K562 (cell line): Measurements from ENCODE around the gene C2orf69. TPM values are rescaled to one million over a fixed set of nuclear protein-coding genes. Genes with fewer than 3 reads are reported as not detected.

ENCODE experiments used
- CBFA2T3 ChIP-seq: fragments of 450-650 bp; IDR thresholded peaks from 2 replicates; pipeline ENCODE4 v1.6.1; 2017
- CEBPB ChIP-seq: fragments of 450-650 bp; IDR thresholded peaks from 2 replicates; pipeline ENCODE4 v1.6.1; 2016; ENCODE audit warnings: missing genetic modification characterization, missing compliant biosample characterization
- CGGBP1 ChIP-seq: fragments of 250-450 bp; sonication (Bioruptor Pico); IDR thresholded peaks from 2 replicates; pipeline ENCODE4 v1.9.0; 2021; ENCODE audit warnings: mild to moderate bottlenecking
- FOXJ3 ChIP-seq: sonication (generic); formaldehyde crosslinking; IDR thresholded peaks from 2 replicates; pipeline ENCODE4 v1.4.0; 2020; ENCODE audit warnings: mild to moderate bottlenecking, missing genetic modification reagents
- FOXO4 ChIP-seq: fragments of 450-650 bp; formaldehyde crosslinking; IDR thresholded peaks from 2 replicates; pipeline ENCODE4 v1.4.0; 2020; ENCODE audit warnings: mild to moderate bottlenecking, moderate library complexity
- KLF16 ChIP-seq: IDR thresholded peaks from 2 replicates; pipeline ENCODE4 v1.6.1; 2016; ENCODE audit warnings: antibody characterized with exemption
- NEUROD1 ChIP-seq: fragments of 150-350 bp; IDR thresholded peaks from 2 replicates; pipeline ENCODE4 v1.6.1; 2014; ENCODE audit warnings: borderline replicate concordance, low read length, low read depth; ENCODE audit not compliant: partially characterized antibody
- NFATC3 ChIP-seq: fragments of 450-650 bp; IDR thresholded peaks from 2 replicates; pipeline ENCODE4 v1.6.1; 2017; ENCODE audit warnings: mild to moderate bottlenecking
- NFE2 ChIP-seq: IDR thresholded peaks from 2 replicates; pipeline ENCODE4 v1.6.1; 2014; ENCODE audit warnings: antibody characterized with exemption, low read depth
- OTX1 ChIP-seq: fragments of 450-650 bp; formaldehyde crosslinking; IDR thresholded peaks from 2 replicates; pipeline ENCODE4 v1.4.0; 2022; ENCODE audit warnings: mild to moderate bottlenecking
- PHF21A ChIP-seq: fragments of 450-650 bp; IDR thresholded peaks from 2 replicates; pipeline ENCODE4 v1.6.1; 2017; ENCODE audit warnings: low read depth, borderline replicate concordance
- POLR3A ChIP-seq: IDR thresholded peaks from 2 replicates; pipeline ENCODE4 v1.6.1; 2011; ENCODE audit warnings: borderline replicate concordance, mild to moderate bottlenecking, moderate library complexity; ENCODE audit not compliant: insufficient read length, insufficient read depth; ENCODE audit errors: extremely low read depth
- PREB ChIP-seq: sonication (generic); formaldehyde crosslinking; IDR thresholded peaks from 2 replicates; pipeline ENCODE4 v1.8.1; 2023; ENCODE audit warnings: mild to moderate bottlenecking, missing genetic modification reagents
- RFX1 ChIP-seq: fragments of 450-650 bp; IDR thresholded peaks from 2 replicates; pipeline ENCODE4 v1.6.1; 2016; ENCODE audit warnings: mild to moderate bottlenecking, moderate library complexity
- RNF219 ChIP-seq: fragments of 250-450 bp; sonication (Bioruptor Pico); IDR thresholded peaks from 2 replicates; pipeline ENCODE4 v1.5.0; 2022; ENCODE audit warnings: mild to moderate bottlenecking
- TARDBP ChIP-seq: fragments of 450-650 bp; IDR thresholded peaks from 2 replicates; pipeline ENCODE4 v1.6.1; 2016
- THRAP3 ChIP-seq: fragments of 450-650 bp; IDR thresholded peaks from 2 replicates; pipeline ENCODE4 v1.6.1; 2016; ENCODE audit warnings: mild to moderate bottlenecking, inconsistent platforms, borderline replicate concordance
- ZNF146 ChIP-seq: IDR thresholded peaks from one replicate; pipeline ENCODE4 v1.6.1; 2018; ENCODE audit warnings: missing compliant biosample characterization; ENCODE audit not compliant: unreplicated experiment
- ZNF263 ChIP-seq: sonication (generic); formaldehyde crosslinking; IDR thresholded peaks from 2 replicates; pipeline ENCODE4 v1.8.0; 2022; ENCODE audit warnings: mild to moderate bottlenecking, missing genetic modification reagents, borderline replicate concordance
- ZNF408 ChIP-seq: fragments of 250-450 bp; sonication (Bioruptor Pico); IDR thresholded peaks from 2 replicates; pipeline ENCODE4 v1.4.0; 2020; ENCODE audit warnings: low read depth, mild to moderate bottlenecking, moderate library complexity
- ZNF592 ChIP-seq: fragments of 450-650 bp; IDR thresholded peaks from 2 replicates; pipeline ENCODE4 v1.6.1; 2017; ENCODE audit warnings: antibody characterized with exemption, mild to moderate bottlenecking
- polyA plus RNA-seq, 8 experiments: library from polyadenylated mRNA; depleted of rRNA in 4 of 8; stranded (reverse) in 5 of 8; unstranded in 3 of 8; fragments of >200 nt; fragmentation: Nextera tagmentation in 2 of 8; fragmentation: Illumina TruSeq in 1 of 8; extraction: Ambion mirVana in 2 of 8; extraction: Trizol in 1 of 8; gene quantifications; 2 replicates each; pipeline versions ENCODE4 v1.2.1 to v1.2.3, GENCODE V29; 2011 to 2014; ENCODE audit warnings: inconsistent platforms in 1 of 8, missing spikeins in 1 of 8
- total RNA-seq, 7 experiments: library from RNA; depleted of rRNA in 6 of 7; stranded (reverse); fragments of >200 nt in 6 of 7; fragmentation: Illumina TruSeq in 2 of 7; extraction: Trizol in 2 of 7; gene quantifications; 2 replicates each; pipeline versions ENCODE4 v1.2.1 to v1.2.3, GENCODE V29; 2011 to 2021; ENCODE audit warnings: low replicate concordance in 1 of 7

C2orf69 gene
- total and polyA plus RNA-seq, 9 of the 15 experiments (the other 6 are each of a cell fraction or from before 2014, with no cell fraction given), result 3.4 to 9.8 (median 5.7) TPM

GRCh38 chr2:199955339-199956061, 44.4 kb downstream of the C2orf69 start, which contains the start of the genes MAIP1 and TYW5 (continued):
- TF ChIP-seq ZNF592, result no peak
- no peak for TF ChIP-seq PREB (CRISPR knock-in tag)
- no peak for TF ChIP-seq CGGBP1 (CRISPR knock-in tag)
- TF ChIP-seq FOXO4 (CRISPR knock-in tag), result no peak
- no peak for TF ChIP-seq NFE2
- TF ChIP-seq POLR3A, result no peak
- TF ChIP-seq NEUROD1, result no peak
- TF ChIP-seq ZNF263 (CRISPR knock-in tag), result peak; percentile 13; the same call in 1 of the 2 replicates
- TF ChIP-seq CBFA2T3, result no peak
- no peak for TF ChIP-seq PHF21A
- no peak for TF ChIP-seq THRAP3
- no peak for TF ChIP-seq OTX1
- TF ChIP-seq ZNF408 (CRISPR knock-in tag), result no peak
- no peak for TF ChIP-seq NFATC3
- no peak for TF ChIP-seq ZNF146 (CRISPR knock-in tag)
- TF ChIP-seq KLF16, result no peak
- no peak for TF ChIP-seq RNF219 (CRISPR knock-in tag)
- TF ChIP-seq FOXJ3, result no peak
- TF ChIP-seq CEBPB (tag), result no peak
- TF ChIP-seq TARDBP, result no peak
- TF ChIP-seq RFX1, result no peak
